22Rv1 (cell line): ENCODE data around the gene HOXC12.

ENCODE experiments used
- H3K27ac ChIP-seq: fragments of 450-650 bp; 2 replicates; pipeline ENCODE4 v1.5.1; 2017
- ZFX ChIP-seq: fragments of 450-650 bp; IDR thresholded peaks from 2 replicates; pipeline ENCODE4 v1.6.1; 2017; ENCODE audit warnings: antibody characterized with exemption, borderline replicate concordance
- TF ChIP-seq, protein P1 (sequence below): fragments of 450-650 bp; IDR thresholded peaks from 2 replicates; pipeline ENCODE4 v1.5.1; 2017; ENCODE audit warnings: mild to moderate bottlenecking

HOXC12 gene

DNA sequence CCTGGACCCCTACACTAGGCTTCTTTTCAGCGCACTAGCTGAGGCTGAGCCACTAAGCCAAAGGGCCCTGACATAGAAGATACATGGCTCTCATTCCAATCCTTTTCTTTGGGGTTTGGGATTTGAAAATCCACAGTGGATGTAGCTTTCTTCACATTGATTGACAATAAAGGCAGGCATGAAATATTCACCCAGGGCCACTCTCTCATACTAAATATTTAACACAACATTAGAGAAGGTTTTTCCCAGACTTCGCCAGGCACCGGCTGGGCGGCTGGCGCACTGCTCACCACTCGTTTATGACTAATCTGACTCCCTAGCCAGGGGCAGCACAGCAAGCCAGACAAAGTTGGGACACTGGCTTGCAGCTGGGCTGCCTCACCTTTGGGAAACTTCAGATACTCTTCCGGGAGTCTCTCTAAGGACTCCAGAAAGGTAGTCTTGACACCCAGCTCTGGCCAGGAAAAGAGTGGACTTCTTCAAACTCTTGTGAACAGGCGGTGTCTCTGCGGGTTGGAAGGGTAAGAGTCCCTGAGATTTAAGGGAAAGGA is 17.5 kb downstream of the HOXC12 start:
- TF ChIP-seq, protein P1, sequence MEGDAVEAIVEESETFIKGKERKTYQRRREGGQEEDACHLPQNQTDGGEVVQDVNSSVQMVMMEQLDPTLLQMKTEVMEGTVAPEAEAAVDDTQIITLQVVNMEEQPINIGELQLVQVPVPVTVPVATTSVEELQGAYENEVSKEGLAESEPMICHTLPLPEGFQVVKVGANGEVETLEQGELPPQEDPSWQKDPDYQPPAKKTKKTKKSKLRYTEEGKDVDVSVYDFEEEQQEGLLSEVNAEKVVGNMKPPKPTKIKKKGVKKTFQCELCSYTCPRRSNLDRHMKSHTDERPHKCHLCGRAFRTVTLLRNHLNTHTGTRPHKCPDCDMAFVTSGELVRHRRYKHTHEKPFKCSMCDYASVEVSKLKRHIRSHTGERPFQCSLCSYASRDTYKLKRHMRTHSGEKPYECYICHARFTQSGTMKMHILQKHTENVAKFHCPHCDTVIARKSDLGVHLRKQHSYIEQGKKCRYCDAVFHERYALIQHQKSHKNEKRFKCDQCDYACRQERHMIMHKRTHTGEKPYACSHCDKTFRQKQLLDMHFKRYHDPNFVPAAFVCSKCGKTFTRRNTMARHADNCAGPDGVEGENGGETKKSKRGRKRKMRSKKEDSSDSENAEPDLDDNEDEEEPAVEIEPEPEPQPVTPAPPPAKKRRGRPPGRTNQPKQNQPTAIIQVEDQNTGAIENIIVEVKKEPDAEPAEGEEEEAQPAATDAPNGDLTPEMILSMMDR, result no peak
- no peak for TF ChIP-seq ZFX
- H3K27ac ChIP-seq, result no peak overlapping the region

DNA sequence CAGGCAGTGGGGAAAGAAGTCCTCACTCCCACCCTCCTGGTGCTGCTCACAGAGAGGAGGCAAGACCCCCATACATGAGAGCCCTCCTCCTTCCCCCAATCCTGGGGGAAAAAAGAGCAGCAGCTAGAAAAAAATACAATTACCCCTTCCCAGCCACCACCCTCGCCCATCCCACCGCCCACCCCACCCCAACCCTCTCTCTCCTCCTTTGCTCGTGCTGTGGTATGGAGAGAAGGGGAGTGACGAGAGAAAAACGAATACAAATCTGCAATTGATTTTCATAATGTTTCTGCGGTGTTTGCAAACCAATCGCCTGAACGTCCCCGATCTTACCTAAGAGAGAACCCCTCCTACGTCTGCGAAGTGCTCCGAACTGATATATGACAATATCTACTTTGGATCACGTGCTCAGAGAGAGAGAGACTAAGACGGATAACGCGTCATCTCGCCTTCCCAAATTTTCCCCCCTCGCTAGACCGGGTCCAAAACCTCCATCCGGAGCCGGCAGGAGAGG is 18.1 kb downstream of the HOXC12 start, which contains the start of gene HOXC11:
Gene HOXC11 (plus strand): TSS at position 405 of the 514 bp plus-strand sequence. CDS start 116 bp downstream, outside the sequence.
- H3K27ac ChIP-seq, result peak within 1 kb of the TSS; percentile 72

DNA sequence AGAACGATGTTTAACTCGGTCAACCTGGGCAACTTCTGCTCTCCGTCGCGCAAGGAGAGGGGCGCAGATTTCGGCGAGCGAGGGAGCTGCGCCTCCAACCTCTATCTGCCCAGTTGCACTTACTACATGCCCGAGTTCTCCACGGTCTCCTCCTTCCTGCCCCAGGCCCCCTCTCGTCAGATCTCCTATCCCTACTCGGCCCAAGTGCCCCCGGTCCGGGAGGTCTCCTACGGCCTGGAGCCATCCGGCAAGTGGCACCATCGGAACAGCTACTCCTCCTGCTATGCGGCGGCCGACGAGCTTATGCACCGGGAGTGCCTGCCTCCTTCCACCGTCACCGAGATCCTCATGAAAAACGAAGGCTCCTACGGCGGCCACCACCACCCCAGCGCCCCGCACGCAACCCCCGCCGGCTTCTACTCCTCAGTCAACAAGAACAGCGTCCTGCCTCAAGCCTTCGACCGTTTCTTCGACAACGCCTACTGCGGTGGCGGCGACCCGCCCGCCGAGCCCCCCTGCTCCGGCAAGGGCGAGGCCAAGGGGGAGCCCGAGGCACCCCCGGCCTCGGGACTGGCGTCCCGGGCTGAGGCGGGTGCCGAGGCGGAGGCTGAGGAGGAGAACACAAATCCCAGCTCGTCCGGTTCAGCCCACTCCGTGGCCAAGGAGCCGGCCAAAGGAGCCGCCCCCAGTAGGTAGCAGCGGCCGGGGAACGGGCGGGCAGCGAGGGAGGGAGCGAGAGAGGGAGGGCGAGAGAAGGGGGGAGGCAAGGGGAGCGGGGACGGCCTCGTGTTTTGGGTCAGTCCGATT is 18.7 kb downstream of the HOXC12 start:
- TF ChIP-seq, protein P1, result no peak
- TF ChIP-seq ZFX, result no peak
- peak overlapping the region; percentile 72 for H3K27ac ChIP-seq

More for the DNA sequence above, 18.1 kb downstream of the HOXC12 start, which contains the start of gene HOXC11:
- TF ChIP-seq, protein P1, result no peak
- no peak for TF ChIP-seq ZFX

DNA sequence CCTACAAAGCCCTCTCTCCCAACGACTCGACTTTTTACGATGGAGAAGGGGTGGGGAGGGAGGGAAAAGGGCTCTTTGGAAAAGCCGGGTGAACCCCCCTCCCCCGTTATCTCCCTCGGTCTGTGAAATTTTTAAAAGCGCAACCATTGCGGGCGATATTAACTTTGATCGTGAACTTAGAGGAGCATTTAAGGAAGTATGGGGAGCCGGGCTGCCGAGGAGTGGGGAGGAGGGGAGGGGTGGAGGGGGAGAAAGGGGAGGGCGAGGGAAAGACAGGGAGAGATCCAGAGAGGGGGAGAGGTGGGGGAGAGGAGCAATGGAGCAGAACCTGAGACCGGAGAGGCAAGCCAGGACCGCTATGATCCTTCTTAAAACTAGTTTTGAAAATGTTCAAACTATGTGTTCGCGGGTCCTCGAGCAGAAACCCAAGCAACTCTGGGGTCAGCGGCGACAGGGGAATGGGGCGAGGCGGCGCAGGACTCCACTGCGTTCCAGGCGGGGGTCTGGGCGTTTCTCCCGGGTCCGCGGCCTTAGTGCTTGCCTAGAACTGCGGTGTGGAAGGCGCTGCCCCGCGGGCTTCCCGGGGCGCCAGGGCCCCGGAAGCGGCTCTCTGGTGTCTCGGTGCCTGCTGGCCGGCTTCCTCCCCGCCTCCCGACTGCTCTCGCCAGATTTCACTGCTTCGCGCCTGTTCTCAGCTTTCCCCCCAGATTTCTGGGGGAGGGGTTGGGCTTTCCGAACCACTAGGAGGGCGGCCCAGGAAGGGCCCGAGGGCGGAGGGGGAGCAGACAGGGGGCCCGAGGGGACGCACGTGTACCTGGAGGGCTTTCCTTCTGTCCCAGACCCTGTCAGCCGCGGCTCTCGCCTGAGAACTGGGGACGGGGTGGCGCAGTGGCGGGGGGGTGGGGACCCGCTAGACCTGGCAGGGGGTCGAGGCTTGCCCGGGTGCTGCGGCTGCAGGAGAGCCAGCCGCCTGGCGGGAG is 19.7 kb downstream of the HOXC12 start, which contains the start of gene HOTAIR:
Gene HOTAIR (minus strand): TSS at position 871 of the 980 bp plus-strand sequence.
- TF ChIP-seq ZFX, result no peak
- TF ChIP-seq, protein P1, result no peak
- peak within 1 kb of the TSS; percentile 72 for H3K27ac ChIP-seq

DNA sequence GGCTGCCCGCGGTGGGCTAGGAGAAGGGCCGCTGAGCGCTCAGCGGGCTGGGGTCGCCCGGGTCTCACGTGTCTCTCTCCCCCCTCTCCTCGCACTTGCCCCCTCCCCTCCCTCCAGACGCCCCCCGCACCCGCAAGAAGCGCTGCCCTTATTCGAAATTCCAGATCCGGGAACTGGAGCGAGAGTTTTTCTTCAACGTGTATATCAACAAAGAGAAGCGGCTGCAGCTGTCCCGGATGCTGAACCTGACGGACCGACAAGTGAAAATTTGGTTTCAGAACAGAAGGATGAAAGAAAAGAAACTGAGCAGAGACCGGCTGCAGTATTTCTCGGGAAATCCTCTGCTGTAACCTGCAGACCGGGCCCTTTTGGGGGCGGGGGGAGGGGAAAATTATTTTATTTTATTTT is 20.4 kb downstream of the HOXC12 start:
- peak overlapping the region; percentile 72 for H3K27ac ChIP-seq
- no peak for TF ChIP-seq ZFX
- TF ChIP-seq, protein P1, result no peak

DNA sequence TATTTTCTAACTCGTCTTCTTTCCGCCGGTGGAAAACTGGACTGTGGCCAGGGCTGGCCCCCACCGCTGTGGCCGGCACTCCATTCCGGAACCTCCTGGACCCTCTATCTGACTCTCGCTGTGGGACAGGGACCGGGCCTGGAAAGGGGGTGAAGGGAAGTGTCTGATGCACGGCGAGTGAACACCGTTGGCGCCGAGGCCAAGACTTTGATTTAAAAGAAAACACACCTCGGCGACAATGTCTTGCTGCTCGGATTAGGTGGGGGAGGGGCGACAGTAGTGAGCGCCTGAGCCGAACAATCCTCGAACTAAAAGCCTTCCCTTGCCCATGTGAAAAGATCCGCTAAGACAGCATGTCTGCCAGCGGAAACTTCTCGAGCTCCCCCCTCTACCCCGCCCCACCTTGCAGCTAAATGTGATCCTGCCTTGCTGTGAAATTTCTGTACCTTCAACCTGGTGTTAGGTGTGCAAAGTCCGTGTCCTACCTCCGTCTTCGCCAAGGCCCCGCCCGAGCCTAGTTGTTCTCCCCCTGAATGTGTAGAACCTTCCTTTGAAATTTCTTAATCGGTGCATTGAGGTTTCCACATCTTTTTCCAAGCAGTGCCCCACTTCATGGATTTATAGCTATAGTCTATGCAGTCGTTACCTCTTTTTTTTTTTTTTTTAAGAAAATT is 20.9 kb downstream of the HOXC12 start:
- TF ChIP-seq, protein P1, result no peak
- peak overlapping the region; percentile 72 for H3K27ac ChIP-seq
